ENCODE data around the gene MGST1.

DNA sequence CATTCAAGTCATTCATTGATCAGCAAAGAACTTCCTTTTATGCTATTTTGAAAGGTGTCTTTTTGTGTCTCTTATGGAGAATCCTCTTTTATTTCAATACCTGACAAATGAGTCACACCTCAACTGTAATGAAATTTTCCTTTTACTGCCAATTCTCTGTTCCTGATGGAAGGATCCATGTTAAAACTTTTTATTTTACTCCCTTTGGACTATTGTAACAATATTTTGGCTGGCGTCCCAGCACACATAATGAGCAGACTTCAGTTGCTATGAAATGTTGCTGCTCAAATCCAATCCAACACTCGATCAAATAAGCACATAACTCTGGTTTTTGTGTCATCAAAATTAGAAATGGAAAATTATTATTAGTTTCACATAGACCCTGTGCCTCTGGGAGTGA is 48.0 kb upstream of the MGST1 start:
- TF ChIP-seq EZH2 (IDR thresholded peaks at IDR 0.05), result no peak
- no peak for TF ChIP-seq CTCF (IDR thresholded peaks at IDR 0.05)
